Measurements from ENCODE around the gene SPATA13. TPM values are rescaled to one million over a fixed set of nuclear protein-coding genes. Genes with fewer than 3 reads are reported as not detected.

The SPATA13 gene
- total RNA-seq, 4 donors from 2014 or later: 8.1 to 17.0 (median 10.7) TPM

DNA sequence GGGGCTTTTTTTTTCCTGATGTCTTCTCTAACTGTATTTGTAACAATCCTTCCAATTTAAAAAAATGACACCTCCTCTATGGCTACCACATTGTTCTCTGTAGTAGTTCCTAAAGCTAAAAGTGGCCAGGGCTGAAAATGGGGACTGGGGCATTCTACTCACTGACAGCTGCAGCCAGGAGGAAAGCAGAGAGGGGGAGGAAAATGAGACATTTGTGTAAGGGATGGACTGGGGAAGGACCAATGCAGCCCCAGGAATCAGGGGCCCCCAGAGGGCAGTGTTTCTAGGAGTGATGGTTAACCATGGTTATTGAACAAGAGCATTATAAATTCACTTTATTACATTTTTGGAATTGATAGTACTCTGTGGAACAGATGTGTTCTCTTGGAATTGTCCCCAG is 114.5 kb downstream of the SPATA13 start:
- TF ChIP-seq, protein P1, sequence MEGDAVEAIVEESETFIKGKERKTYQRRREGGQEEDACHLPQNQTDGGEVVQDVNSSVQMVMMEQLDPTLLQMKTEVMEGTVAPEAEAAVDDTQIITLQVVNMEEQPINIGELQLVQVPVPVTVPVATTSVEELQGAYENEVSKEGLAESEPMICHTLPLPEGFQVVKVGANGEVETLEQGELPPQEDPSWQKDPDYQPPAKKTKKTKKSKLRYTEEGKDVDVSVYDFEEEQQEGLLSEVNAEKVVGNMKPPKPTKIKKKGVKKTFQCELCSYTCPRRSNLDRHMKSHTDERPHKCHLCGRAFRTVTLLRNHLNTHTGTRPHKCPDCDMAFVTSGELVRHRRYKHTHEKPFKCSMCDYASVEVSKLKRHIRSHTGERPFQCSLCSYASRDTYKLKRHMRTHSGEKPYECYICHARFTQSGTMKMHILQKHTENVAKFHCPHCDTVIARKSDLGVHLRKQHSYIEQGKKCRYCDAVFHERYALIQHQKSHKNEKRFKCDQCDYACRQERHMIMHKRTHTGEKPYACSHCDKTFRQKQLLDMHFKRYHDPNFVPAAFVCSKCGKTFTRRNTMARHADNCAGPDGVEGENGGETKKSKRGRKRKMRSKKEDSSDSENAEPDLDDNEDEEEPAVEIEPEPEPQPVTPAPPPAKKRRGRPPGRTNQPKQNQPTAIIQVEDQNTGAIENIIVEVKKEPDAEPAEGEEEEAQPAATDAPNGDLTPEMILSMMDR (IDR thresholded peaks at IDR 0.05; ENCODE audit: low read depth): no peak

DNA sequence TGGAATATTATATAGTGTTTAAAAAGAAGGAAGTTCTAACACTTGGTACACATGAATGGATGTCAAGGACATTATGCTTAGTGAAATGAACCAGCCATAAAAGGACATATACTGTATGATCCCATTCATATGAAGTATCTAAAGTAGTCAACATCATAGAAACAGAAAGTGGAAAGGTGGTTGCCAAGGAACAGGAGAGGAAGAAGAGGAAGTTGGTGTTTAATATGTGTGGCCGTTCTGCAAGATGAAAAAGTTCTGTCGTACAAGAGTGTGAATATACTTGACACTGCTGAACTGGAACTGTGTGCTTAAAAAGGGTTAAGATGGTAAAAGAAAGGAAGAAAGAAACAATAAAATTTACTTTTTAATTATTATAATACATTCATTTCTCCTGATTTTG is 115.8 kb downstream of the SPATA13 start:
- TF ChIP-seq, protein P1 (IDR thresholded peaks at IDR 0.05; ENCODE audit: low read depth): no peak

DNA sequence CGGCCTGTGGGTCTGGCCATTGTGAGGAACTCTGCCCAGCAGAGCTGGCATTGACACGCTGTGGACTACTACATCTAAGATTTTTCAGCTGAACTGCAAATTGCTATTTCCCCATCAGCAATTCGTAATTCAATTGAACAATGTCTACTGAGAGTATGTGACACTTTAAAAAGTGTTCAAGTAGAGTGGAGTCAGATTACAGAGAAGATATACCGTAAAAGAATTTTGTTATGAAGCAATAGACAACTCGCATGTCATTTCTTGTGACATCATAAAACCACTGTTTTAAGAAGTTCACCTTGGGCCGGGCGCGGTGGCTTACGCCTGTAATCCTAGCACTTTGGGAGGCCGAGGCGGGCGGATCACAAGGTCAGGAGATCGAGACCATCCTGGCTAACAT is 116.3 kb downstream of the SPATA13 start:
- TF ChIP-seq, protein P1 (IDR thresholded peaks at IDR 0.05; ENCODE audit: low read depth): no peak

DNA sequence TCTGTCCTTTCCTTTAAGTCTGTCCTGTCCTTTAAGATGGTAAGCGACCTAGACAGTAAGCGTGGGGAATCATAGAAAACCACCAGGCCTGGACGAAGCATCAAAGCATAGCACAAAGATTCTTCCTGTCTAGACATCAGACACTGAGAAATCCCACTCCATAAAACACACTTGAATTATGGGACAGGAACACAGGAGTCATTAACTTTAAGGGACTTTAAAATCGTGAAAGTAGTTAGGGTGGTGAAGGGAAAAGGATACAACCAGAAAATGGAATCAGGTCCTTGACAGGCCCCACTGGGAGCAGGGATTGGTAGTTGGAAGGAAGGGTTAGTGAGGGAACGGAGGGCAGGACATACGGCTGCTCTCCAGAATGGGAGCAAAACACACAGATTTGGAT is 117.2 kb downstream of the SPATA13 start:
- TF ChIP-seq, protein P1 (IDR thresholded peaks at IDR 0.05; ENCODE audit: low read depth): no peak

DNA sequence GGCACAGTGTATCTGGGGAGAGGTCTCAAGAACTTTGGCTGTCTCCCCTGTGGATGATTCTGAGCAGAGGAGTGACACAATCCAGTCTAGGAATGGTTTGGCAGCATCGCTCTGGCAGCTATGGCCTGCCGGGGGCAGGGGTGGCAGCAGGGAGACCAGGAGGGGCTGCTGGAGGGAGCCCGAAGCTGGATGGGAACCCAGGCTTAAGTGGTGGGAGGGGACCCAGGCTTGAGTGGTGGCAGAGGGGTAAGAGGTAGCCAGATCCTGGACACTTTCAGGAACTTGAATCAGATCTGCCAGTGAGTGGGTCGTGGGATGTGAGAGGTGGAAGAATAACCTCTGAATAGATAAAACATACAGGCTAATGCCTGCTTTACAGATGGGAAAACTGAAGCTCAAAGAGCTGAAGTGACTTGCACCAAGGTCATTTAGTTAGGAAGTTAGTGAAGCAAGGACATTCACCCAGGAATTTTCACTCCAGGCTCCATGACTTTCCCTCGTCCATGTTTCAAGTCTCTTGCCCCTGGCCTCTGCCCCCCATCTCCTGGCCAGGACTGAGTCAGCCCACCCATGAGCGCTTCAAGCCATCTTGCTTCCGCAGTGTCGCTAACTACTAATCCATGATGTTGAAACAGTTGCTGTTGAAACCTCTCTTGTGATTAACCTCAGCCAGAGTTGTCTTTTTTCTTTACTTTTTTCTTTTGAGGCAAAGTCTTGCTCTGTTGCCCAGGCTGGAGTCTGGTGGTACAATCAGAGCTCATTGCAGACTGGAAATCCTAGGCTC is 119.0 kb downstream of the SPATA13 start:
- TF ChIP-seq, protein P1 (IDR thresholded peaks at IDR 0.05; ENCODE audit: low read depth): no peak

DNA sequence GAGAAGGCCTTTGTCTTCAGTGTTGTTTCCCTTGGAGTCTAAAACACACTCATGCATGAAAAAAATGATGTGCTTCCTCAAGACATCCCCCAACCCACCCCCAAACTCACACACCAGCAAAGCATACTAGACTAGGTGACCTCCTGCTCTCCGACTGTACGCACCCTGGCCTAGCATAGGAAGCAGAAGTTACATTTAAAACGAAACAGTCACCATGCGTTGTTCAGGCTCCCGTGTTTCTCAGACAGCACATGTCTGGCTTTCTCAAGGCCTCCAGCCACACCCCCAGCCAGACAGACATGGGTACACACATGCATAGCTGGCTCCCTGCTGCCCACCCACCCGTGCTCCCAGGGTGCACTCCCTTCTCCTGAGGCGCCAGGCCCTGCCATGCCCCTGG is 120.2 kb downstream of the SPATA13 start:
- TF ChIP-seq, protein P1 (IDR thresholded peaks at IDR 0.05; ENCODE audit: low read depth): no peak

DNA sequence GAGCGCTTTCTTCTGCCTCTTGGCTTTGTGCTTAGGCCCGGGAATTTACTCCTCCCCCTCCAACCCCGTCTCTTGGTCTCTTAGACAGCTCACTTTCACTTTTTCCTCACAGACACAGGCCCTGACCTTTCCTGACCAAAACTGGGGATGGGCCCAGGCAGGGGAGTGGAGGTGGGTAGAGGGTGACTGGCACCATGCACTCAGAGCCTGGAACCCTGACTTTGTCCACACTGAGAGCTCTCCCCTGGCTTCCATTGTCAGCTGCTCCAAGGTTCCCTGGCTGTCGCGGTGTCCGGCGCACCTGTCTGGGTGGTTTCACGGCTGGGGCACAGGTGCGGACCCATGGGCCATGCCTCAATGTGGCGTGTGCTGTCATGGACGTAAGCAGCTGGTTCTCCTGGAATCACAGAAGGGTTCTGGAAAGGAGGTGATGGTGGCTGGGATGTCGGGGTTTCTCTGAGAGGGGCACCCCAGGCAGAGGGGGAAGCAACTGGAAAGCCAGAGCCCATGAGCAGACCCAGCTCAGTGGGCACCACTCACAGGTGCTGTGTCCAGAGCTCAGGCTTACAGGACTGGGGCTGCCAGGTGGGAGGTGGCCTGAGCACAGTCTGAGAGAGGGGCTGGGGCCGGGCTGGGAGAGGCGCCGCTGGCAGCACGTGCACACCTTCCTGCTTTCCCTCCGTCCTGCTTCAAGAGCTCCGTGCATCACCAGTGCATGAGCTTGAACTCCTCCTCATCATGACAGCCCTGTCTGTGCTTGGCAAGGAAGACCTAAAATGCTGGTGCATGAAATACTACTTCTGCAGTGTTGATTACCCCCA is 120.9 kb downstream of the SPATA13 start:
- TF ChIP-seq, protein P1 (IDR thresholded peaks at IDR 0.05; ENCODE audit: low read depth): no peak
